Spleen (tissue), 11 donors: ENCODE results near the gene TCTN2. TPM values are rescaled to one million over a fixed set of nuclear protein-coding genes. Genes with fewer than 3 reads are reported as not detected.

Experiments
- DNase-seq: peaks from one replicate; pipeline ENCODE4 v3.0.0-alpha.2; 2020
- H3K27ac ChIP-seq, 8 donors: fragments of 200-600 bp; sonication (generic) in 7 of 8; 1 replicate in 4 of 8; 2 replicates in 4 of 8; pipeline versions ENCODE4 v1.5.0 to v1.8.0; 2016 to 2021; ENCODE audit warnings: inconsistent platforms in 4 of 8, mild to moderate bottlenecking in 4 of 8, moderate library complexity in 1 of 8
- H3K27me3 ChIP-seq, 7 donors: fragments of 200-600 bp; sonication (generic) in 6 of 7; replicated peaks in 1 of 7; 1 replicate in 4 of 7; 2 replicates in 3 of 7; pipeline versions ENCODE4 v1.5.0 to v1.8.0; 2016 to 2021; ENCODE audit warnings: inconsistent platforms in 3 of 7, mild to moderate bottlenecking in 1 of 7
- H3K36me3 ChIP-seq, 6 donors: fragments of 200-600 bp; sonication (generic) in 5 of 6; 1 replicate in 4 of 6; 2 replicates in 2 of 6; pipeline versions ENCODE4 v1.5.0 to v1.8.0; 2016 to 2021; ENCODE audit warnings: inconsistent platforms in 2 of 6
- H3K4me1 ChIP-seq, 6 donors: fragments of 200-600 bp; sonication (generic) in 5 of 6; 1 replicate in 3 of 6; 2 replicates in 3 of 6; pipeline versions ENCODE4 v1.5.0 to v1.8.0; 2016 to 2021; ENCODE audit warnings: inconsistent platforms in 3 of 6
- H3K4me3 ChIP-seq, 8 donors: fragments of 200-600 bp; sonication (generic) in 7 of 8; 1 replicate in 4 of 8; 2 replicates in 4 of 8; pipeline versions ENCODE4 v1.5.0 to v1.8.0; 2016 to 2021; ENCODE audit warnings: inconsistent platforms in 4 of 8, mild to moderate bottlenecking in 4 of 8, moderate library complexity in 2 of 8
- H3K9me3 ChIP-seq, 8 donors: fragments of 200-600 bp; sonication (generic) in 7 of 8; 1 replicate in 4 of 8; 2 replicates in 4 of 8; pipeline versions ENCODE4 v1.5.0 to v1.8.0; 2016 to 2021; ENCODE audit warnings: inconsistent platforms in 4 of 8
- CTCF ChIP-seq, 11 experiments: fragments of 200-600 bp in 7 of 11; fragments of 450-650 bp in 4 of 11; sonication (generic) in 4 of 11; IDR thresholded peaks in 8 of 11; conservative IDR thresholded peaks in 3 of 11; 1 replicate in 7 of 11; 2 replicates in 4 of 11; pipeline versions ENCODE4 v1.4.0 to v1.8.0; 2016 to 2021; ENCODE audit warnings: antibody characterized with exemption in 11 of 11, inconsistent platforms in 4 of 11, mild to moderate bottlenecking in 1 of 11
- POLR2A ChIP-seq, 3 donors: fragments of 450-650 bp; IDR thresholded peaks; one replicate each; pipeline ENCODE4 v1.5.1; 2017; ENCODE audit warnings: antibody characterized with exemption in 3 of 3, mild to moderate bottlenecking in 1 of 3
- POLR2AphosphoS5 ChIP-seq, 3 donors: sonication (generic); formaldehyde crosslinking; IDR thresholded peaks; one replicate each; pipeline ENCODE4 v1.5.1; 2017; ENCODE audit warnings: antibody characterized with exemption in 3 of 3
- WGBS, 5 donors: extraction: QIAGEN DNeasy Blood & Tissue Kit in 3 of 5; methylation state at CpG; one replicate each; pipeline versions ENCODE4 v1.1.5 to v1.1.7; 2013 to 2018; 5-methylcytosine and 5-hydroxymethylcytosine counted together
- intact Hi-C: fragments of 100-400 bp; cut with DNase I; formaldehyde crosslinking; loops from one replicate; pipeline ENCODE4 v1.15.0; 2023; ENCODE audit warnings: low total_unique reads
- polyA plus RNA-seq, 3 donors: library from polyadenylated mRNA; stranded (reverse); fragments of 200-250 nt; gene quantifications; one replicate each; pipeline ENCODE4 v1.2.1, GENCODE V29; 2013
- total RNA-seq, 7 donors: library from RNA; depleted of rRNA in 3 of 7; stranded (reverse); fragments of >200 nt in 3 of 7; fragmentation: NEBNext Ultra II Directional in 4 of 7; extraction: Animal tissue kit (Norgen Biotek cat#: 25700) in 4 of 7; gene quantifications; one replicate each; pipeline versions ENCODE4 v1.1.0 to v1.2.1, GENCODE V29; 2016 to 2021
- donor health status: healthy with polysubstance abuse.
- donor health status: DM: no; HTN: no; CAD: no; lungs with moderate emphysema.
- donor health status: DM: no; HTN: no; CAD: no.
- donor health status: Bipolar disorder and iron deficiency.
- donor health status: healthy.
- donor health status: DM: no; HTN: no; CAD: no.
- donor health status: DM: yes; HTN: yes; CAD: no.

TCTN2 gene
- total and polyA plus RNA-seq, 10 donors = 1.9 to 10.9 (median 6.0) TPM

- no peak overlapping the region for H3K27ac ChIP-seq
- WGBS, 5 donors = 92 to 99% (median 95%) methylated on average over 5 of the region's 5 CpGs
- H3K9me3 ChIP-seq = no peaks in the 10 kb centered on the region
- DNase-seq = no peak
- intact Hi-C loops = no loop called here
- peaks cover 5 to 100% (median 69%) of the 10 kb centered on the region in 6 donors for H3K36me3 ChIP-seq
- TF ChIP-seq POLR2AphosphoS5 (IDR thresholded peaks at IDR 0.05) (no peak), CTCF (IDR thresholded peaks at IDR 0.05 in 8 of 11, conservative IDR thresholded peaks at IDR 0.05 in 3 of 11) (no peak), POLR2A (IDR thresholded peaks at IDR 0.05) (no peak)
- no peaks in the 10 kb centered on the region for H3K27me3 ChIP-seq
- no peaks in the 10 kb centered on the region for H3K4me1 ChIP-seq
- no peak overlapping the region for H3K4me3 ChIP-seq
Measured at GRCh38 chr12:123648401-123648800, 22.5 kb upstream of the TCTN2 start.

GRCh38 chr12:123654129-123654701, 16.7 kb upstream of the TCTN2 start:
- Histone ChIP-seq H3K4me1 (peaks cover 0 to 20% (median 8%) of the 10 kb centered on the region in 6 donors), H3K4me3 (no peak overlapping the region), H3K9me3 (no peaks in the 10 kb centered on the region), H3K27me3 (no peaks in the 10 kb centered on the region), H3K36me3 (peaks cover 0 to 94% (median 50%) of the 10 kb centered on the region in 6 donors), H3K27ac (no peak overlapping the region)
- intact Hi-C loops = no loop called here
- no peak for DNase-seq
- no peak for TF ChIP-seq CTCF (IDR thresholded peaks at IDR 0.05 in 8 of 11, conservative IDR thresholded peaks at IDR 0.05 in 3 of 11)
- TF ChIP-seq POLR2AphosphoS5 (IDR thresholded peaks at IDR 0.05) = no peak
- TF ChIP-seq POLR2A (IDR thresholded peaks at IDR 0.05) = no peak
- WGBS, 5 donors = 88 to 98% (median 93%) methylated on average over 4 of the region's 4 CpGs

GRCh38 chr12:123655420-123655819, 15.5 kb upstream of the TCTN2 start:
- intact Hi-C loops = no loop called here

GRCh38 chr12:123656392-123656791, 14.5 kb upstream of the TCTN2 start:
- no peaks in the 10 kb centered on the region for H3K27me3 ChIP-seq
- no peak for DNase-seq
- H3K36me3 ChIP-seq = peaks cover 0 to 93% (median 38%) of the 10 kb centered on the region in 6 donors
- no peaks in the 10 kb centered on the region for H3K9me3 ChIP-seq
- no peak for TF ChIP-seq POLR2A (IDR thresholded peaks at IDR 0.05)
- no peak for TF ChIP-seq CTCF (IDR thresholded peaks at IDR 0.05 in 8 of 11, conservative IDR thresholded peaks at IDR 0.05 in 3 of 11)
- no peak for TF ChIP-seq POLR2AphosphoS5 (IDR thresholded peaks at IDR 0.05)
- no peak overlapping the region for H3K27ac ChIP-seq
- intact Hi-C loops = no loop called here
- H3K4me1 ChIP-seq = peaks cover 0 to 32% (median 13%) of the 10 kb centered on the region in 6 donors
- no peak overlapping the region for H3K4me3 ChIP-seq
- 83 to 91% (median 85%) methylated on average over 4 of the region's 4 CpGs for WGBS, 5 donors

More at GRCh38 chr12:123655420-123655819, 15.5 kb upstream of the TCTN2 start:
- H3K27me3 ChIP-seq = no peaks in the 10 kb centered on the region
- no peak overlapping the region for H3K4me3 ChIP-seq
- no peak for DNase-seq
- H3K9me3 ChIP-seq = no peaks in the 10 kb centered on the region
- H3K4me1 ChIP-seq = peaks cover 0 to 32% (median 13%) of the 10 kb centered on the region in 6 donors
- TF ChIP-seq POLR2AphosphoS5 (IDR thresholded peaks at IDR 0.05) (peak in 1 of 3 donors; percentile 9), POLR2A (IDR thresholded peaks at IDR 0.05) (no peak)
- WGBS, 5 donors = 73 to 81% (median 79%) methylated on average over 5 of the region's 5 CpGs
- no peak overlapping the region for H3K27ac ChIP-seq
- H3K36me3 ChIP-seq = peaks cover 0 to 94% (median 46%) of the 10 kb centered on the region in 6 donors
